ENCODE measurements around the gene PCDHA9.
"Not testable (repeated sequence)": the region's sequence is repeated elsewhere in the genome, so short reads cannot be mapped to it uniquely, and the experiment has no call there.

The PCDHA9 gene

GRCh38 chr5:140848139-140849102 lies at the start of gene PCDHA9:
Gene PCDHA9, plus strand, starts transcription at chr5:140848382. Its CDS starts 114 bp downstream, at chr5:140848496.
- not testable (repeated sequence) for DNase-seq

DNA sequence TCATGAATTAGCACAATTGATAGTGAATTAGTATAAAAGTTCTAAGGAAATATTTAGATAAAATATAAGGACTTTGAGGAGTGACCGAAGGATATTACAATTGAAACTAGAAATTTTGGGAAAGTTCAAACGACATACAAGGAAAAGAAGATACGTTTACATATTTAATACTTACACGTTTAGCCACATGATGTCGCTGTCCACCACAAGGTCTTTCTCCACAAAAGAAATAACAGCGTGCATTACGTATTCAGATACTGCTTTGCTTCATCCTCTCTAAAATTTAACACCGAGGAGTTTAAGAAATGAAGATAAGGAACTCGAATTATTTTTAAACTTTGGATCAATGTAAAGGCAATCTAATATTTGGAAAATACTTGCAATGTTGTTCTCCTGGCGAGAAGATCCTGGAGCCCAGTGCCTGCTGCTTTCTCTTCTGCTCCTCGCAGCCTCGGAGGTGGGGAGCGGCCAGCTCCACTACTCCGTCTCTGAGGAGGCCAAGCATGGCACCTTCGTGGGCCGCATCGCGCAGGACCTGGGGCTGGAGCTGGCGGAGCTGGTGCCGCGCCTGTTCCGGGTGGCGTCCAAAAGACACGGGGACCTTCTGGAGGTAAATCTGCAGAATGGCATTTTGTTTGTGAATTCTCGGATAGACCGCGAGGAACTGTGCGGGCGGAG lies 47.2 kb upstream of the PCDHA9 start, which contains the start of gene PCDHA3:
PCDHA3 (plus strand) TSS at position 242 of the 678 bp plus-strand sequence.
- DNase-seq, result no peak

- no peak for DNase-seq
Measured at GRCh38 chr5:140801494-140801841, 46.7 kb upstream of the PCDHA9 start.

- not testable (repeated sequence) for DNase-seq
Measured at GRCh38 chr5:140802381-140802780, 45.8 kb upstream of the PCDHA9 start.

GRCh38 chr5:140802781-140803271 lies 45.4 kb upstream of the PCDHA9 start:
- DNase-seq, result no peak

DNA sequence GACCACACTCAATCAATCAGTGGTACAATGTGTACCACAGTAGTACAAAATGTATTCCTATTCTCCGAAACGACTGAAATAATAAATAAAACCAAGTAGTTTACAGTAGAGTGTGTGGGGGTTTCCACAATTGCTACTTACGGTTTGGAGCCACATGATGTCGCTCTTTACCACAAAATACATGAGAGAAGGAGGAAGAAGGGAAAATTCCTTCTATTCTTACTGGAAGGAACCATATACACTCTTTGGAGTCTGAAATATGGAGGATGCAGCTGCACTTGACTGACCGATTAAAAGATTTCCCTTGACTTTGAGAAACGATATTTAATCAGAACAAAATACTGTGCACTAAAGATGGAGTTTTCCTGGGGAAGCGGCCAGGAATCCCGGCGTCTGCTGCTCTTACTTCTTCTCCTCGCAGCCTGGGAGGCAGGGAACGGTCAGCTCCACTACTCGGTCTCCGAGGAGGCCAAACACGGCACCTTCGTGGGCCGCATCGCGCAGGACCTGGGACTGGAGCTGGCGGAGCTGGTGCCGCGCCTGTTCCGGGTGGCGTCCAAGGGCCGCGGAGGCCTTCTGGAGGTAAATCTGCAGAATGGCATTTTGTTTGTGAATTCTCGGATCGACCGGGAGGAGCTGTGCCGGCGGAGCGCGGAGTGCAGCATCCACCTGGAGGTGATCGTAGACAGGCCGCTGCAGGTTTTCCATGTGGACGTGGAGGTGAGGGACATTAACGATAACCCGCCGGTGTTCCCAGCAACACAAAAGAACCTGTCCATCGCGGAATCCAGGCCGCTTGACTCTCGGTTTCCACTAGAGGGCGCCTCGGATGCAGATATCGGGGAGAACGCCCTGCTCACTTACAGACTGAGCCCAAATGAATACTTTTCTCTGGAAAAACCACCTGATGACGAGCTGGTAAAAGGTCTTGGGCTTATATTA lies 41.1 kb upstream of the PCDHA9 start, which contains the start of gene PCDHA4:
PCDHA4 (plus strand) TSS at position 235 of the 942 bp plus-strand sequence.
- DNase-seq, result no peak

GRCh38 chr5:140808241-140808888 lies 39.8 kb upstream of the PCDHA9 start:
- not testable (repeated sequence) for DNase-seq

DNA sequence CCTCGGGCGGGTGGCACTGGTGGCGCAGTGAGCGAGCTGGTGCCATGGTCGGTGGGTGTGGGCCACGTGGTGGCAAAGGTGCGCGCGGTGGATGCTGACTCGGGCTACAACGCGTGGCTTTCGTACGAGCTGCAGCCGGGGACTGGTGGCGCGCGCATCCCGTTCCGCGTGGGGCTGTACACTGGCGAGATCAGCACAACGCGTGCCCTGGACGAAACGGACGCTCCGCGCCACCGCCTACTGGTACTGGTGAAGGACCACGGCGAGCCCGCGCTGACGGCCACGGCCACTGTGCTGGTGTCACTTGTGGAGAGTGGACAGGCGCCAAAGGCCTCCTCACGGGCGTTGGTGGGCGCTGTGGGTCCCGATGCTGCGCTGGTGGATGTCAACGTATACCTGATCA lies 39.3 kb upstream of the PCDHA9 start:
- DNase-seq, result no peak

- DNase-seq, result no peak
Measured at GRCh38 chr5:140821375-140822280, 26.6 kb upstream of the PCDHA9 start, which contains the start of gene PCDHA5. Gene PCDHA5, plus strand, starts transcription at chr5:140821613.

DNA sequence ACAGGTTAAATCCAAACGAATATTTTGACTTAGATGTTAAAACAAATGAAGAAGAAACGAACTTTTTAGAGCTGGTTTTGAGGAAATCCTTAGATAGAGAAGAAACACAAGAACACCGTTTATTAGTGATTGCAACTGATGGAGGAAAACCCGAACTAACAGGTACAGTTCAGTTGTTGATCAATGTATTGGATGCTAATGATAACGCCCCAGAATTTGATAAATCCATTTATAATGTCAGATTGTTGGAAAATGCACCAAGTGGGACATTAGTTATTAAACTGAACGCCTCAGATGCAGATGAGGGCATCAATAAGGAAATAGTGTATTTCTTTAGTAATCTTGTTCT lies 25.9 kb upstream of the PCDHA9 start:
- DNase-seq, result no peak

- not testable (repeated sequence) for DNase-seq
Measured at GRCh38 chr5:140822969-140823368, 25.2 kb upstream of the PCDHA9 start.

- DNase-seq, result no peak
Measured at GRCh38 chr5:140823475-140823874, 24.7 kb upstream of the PCDHA9 start.

GRCh38 chr5:140827704-140828361 lies 20.3 kb upstream of the PCDHA9 start, which contains the start of gene PCDHA6:
Gene PCDHA6, plus strand, starts transcription at chr5:140827960. Its CDS starts 132 bp downstream, at chr5:140828092.
- DNase-seq, result no peak

GRCh38 chr5:140828362-140828737 lies 19.8 kb upstream of the PCDHA9 start:
- DNase-seq, result no peak

- DNase-seq, result not testable (repeated sequence)
Measured at GRCh38 chr5:140829511-140830501, 18.4 kb upstream of the PCDHA9 start.

DNA sequence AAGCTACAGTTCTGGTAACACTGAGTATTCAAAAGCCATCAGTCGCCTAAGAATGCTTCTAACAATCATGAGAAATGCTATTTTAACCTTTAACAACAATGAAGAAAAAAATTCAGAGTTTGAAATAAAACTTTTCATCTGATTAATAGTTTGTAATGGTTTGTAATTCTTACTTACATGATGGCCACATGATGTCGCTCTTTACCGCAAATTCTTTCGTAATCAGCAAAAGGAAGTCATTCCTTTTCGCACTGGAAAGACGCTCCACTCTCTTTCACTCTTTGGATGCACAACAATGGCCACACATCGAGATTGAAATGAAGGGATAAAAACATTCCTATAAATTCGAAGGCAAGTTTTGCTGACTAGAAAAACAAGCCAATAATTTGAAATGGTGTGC lies 14.2 kb upstream of the PCDHA9 start, which contains the start of gene PCDHA7:
PCDHA7 (plus strand) TSS at position 277 of the 400 bp plus-strand sequence; CDS start at position 392, 115 bp downstream.
- DNase-seq, result no peak

- DNase-seq, result not testable (repeated sequence)
Measured at GRCh38 chr5:140834439-140835008, 13.7 kb upstream of the PCDHA9 start.

Data from NCI-H226 (cell line).